H1 (cell line): ENCODE measurements around the gene ACAA1.

ENCODE experiments used
- CHD2 ChIP-seq: IDR thresholded peaks from 2 replicates; pipeline ENCODE4 v1.6.1; 2012; ENCODE audit warnings: low read length, improper control_type of control experiment
- CREB1 ChIP-seq: IDR thresholded peaks from 2 replicates; pipeline ENCODE4 v1.6.1; 2012; ENCODE audit warnings: inconsistent platforms
- EP300 ChIP-seq, 2 experiments: IDR thresholded peaks; 1 replicate in 1 of 2; 2 replicates in 1 of 2; pipeline ENCODE4 v1.6.1; 2011 to 2012; ENCODE audit warnings: low read depth in 2 of 2, low read length in 2 of 2, mild to moderate bottlenecking in 2 of 2, borderline replicate concordance in 1 of 2, inconsistent platforms in 1 of 2, moderate library complexity in 1 of 2
- EZH2 ChIP-seq: fragments of 200-600 bp; sonication (generic); IDR thresholded peaks from 2 replicates; pipeline ENCODE4 v1.7.1; 2012; ENCODE audit warnings: low read depth, mild to moderate bottlenecking, moderate library complexity, low read length, inconsistent platforms; ENCODE audit not compliant: severe bottlenecking
- POLR2AphosphoS5 ChIP-seq: IDR thresholded peaks from 2 replicates; pipeline ENCODE4 v1.6.1; 2011; ENCODE audit warnings: low read depth, low read length

DNA sequence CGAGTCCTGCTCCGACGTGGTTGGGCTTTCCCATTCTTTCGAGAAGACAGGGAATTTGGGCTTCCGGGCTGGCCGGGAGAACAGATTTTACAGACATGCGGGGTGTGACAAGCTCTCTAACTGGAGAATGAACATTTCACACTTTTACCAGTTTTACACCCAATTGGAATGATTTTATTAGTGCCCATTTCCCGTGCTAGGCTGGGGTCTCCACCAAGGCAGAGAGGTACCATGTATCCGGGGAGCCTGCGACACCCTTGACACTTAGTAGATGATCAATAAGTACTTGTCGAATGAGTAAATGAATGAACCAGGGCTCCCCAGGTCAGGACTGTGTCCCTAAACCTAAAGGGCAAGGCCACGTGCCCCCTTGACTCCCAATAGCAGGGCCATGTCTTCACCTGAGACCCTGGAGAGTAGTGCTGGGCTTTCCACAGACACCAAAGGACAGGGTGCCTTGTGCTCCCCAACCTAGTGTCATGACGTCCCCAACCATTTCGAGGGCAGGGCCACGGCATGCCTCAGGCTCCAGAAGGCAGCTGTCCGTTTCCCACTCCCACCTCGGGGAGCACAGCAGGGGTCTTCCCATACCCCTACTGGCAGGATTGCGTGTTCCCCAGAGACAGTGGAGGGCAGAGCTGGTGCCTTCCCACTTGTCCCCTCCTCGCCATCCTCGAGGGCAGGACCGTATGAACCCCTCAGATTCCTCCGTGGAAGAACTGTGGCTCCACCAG lies 855 bp upstream of the ACAA1 start:
- TF ChIP-seq CREB1 (no peak; the same call in 1 of the 2 replicates), POLR2AphosphoS5 (0 out of 2 replicates have a peak, but pooled peaks have one; percentile 9), EP300 (IDR thresholded peaks at IDR 0.05; ENCODE audit: borderline replicate concordance in 1 of 2, low read depth in 2 of 2, low read length in 2 of 2) (peak in 1 of 2 experiments; percentile 33; a peak in 1 of 3 replicates), EZH2 (no peak), CHD2 (no peak)
